ENCODE results near the gene SOX5.

The SOX5 gene

DNA sequence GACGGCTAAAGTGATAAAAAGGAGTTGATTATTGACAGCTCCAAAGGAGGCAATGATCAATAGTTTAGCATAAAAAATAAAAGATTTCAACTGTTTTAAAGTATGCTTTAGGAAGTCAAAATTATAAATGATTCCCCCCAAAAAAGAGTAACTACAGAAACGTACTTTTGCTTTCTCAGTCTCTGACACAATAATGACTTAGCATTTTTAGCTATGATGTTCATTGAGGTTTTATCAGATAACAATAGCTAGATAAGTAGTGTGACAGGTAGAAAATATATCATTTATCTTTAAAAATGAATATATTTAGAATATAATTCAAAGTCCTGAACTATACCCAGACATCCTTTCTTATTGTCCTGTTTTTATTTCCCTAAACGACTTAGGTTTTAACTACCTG is 352.9 kb downstream of the SOX5 start:
- no peak for DNase-seq (ENCODE audit: low read depth)

- no peak for DNase-seq (ENCODE audit: low read depth)
These were observed 361.5 kb downstream of the SOX5 start for GRCh38 chr12:23587833-23588559.

GRCh38 chr12:23585782-23586163 is 363.7 kb downstream of the SOX5 start:
- DNase-seq (ENCODE audit: low read depth) = no peak

DNA sequence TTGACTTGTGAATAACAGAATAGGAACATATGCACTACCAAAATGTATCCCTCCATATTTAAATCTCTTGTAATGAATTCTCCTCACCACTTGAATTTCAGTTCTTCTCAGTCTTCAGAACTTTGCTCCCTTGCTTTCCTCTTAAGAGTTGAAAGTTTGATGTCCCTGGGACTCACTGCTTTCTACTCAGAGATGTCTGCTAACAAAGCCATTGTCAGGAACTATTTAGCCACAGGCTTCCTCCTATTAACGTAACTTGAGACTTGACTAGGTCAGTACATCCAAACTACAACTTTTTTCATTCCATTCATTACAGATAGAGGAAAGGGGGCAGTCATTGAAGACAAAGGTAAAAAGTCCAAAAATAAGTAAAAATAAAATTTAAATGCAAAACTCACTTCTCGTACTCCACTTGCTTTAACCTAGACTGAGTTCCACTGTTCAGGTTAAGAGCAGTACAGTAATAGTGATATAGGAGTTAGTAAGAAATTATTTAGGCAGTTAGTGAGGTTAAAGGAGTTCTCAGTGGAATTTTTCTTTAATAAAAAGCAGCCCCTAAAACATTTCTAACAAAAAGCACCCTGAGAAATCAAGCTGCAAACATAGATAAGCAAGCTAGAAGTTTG is 364.2 kb downstream of the SOX5 start:
- no peak for DNase-seq (ENCODE audit: low read depth)

DNA sequence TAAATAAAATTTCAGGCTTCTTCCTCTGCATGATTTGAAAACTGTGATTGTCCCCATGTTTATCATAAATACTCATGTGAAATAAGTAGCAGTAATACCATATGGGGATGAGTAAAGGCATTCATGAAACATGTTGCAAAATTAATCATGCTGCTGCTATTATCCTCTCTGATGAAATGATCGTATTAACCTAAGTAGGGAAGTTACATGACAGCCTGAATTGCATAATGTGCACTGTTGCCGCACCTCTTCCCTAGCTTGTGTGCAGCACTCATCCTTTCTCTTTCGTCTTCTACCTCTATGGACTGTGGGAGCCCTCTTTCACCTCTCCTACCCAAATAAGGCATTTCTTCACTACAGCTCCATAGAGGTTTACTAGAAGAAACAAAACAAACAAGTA is 367.6 kb downstream of the SOX5 start:
- no peak for DNase-seq (ENCODE audit: low read depth)

GRCh38 chr12:23579257-23579656 is 370.2 kb downstream of the SOX5 start:
- no peak for DNase-seq (ENCODE audit: low read depth)

DNA sequence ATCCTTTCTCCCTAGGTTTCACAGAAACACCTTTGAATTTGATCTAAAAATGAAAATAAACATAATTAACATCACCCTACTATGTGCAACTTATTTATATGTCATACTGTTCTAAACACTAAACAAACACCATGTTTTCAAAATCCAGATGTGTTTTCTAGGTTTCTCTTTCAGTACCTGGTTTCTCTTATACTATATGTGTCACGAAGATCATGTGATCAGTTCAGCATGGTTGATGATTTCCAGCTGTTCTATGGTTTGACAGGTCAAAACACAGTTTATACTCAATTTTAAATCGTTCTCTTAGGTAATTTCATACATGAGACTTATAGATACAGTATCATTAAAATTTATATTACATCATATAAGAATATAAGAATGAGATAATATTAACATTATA is 373.1 kb downstream of the SOX5 start:
- no peak for DNase-seq (ENCODE audit: low read depth)

- DNase-seq (ENCODE audit: low read depth) = no peak
These were observed 380.1 kb downstream of the SOX5 start for GRCh38 chr12:23569356-23569755.

DNA sequence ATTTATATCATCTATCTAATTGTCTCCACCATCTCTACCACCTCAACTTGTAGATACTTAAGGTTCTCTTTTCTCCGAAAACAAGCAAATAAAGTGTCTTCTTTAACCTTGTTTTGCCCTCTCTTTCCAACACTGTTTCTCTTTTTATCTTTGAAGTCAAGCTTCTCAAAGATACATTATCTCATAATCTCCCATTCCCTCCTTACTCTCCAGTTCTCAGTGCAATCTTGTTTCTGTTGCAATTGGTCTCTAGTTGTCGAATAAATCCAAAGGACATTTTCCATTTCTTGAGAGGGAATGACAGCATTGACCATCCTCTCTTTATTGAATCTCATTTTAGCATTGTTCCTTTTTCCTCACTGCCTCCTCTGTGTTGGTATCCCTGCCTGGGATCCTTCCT is 383.3 kb downstream of the SOX5 start:
- no peak for DNase-seq (ENCODE audit: low read depth)

DNA sequence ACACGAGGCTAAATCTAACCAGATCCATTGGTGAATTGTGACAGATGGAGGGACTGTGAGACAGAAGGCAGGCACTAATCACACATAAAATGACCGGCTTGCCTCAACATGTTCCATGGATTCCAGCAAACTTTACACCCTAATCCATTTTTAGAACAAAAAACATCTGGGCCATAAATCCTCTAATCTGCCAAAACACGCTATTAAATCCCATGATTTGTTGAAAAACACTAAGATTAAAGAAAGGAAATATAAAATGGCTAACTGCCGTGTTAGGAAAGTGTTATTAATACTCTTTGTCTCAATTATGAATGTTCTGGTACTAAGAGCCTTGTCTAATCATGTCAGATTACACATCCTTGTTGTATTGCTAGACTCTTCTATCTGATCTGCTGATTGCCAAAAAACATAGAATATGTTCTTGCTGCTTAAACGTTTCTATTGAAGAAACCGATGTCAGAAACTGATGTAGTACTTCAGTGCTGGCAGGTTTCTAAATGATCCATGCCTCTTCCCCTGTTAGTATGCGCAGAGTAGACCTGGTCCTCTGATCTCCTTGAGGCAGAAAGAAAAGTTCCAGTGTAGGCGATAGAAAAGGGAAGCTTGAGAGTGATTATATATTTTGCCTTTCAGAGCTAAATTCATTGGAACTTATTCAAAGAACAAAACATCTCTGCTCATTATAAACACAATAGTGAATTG is 384.9 kb downstream of the SOX5 start:
- no peak for DNase-seq (ENCODE audit: low read depth)

DNA sequence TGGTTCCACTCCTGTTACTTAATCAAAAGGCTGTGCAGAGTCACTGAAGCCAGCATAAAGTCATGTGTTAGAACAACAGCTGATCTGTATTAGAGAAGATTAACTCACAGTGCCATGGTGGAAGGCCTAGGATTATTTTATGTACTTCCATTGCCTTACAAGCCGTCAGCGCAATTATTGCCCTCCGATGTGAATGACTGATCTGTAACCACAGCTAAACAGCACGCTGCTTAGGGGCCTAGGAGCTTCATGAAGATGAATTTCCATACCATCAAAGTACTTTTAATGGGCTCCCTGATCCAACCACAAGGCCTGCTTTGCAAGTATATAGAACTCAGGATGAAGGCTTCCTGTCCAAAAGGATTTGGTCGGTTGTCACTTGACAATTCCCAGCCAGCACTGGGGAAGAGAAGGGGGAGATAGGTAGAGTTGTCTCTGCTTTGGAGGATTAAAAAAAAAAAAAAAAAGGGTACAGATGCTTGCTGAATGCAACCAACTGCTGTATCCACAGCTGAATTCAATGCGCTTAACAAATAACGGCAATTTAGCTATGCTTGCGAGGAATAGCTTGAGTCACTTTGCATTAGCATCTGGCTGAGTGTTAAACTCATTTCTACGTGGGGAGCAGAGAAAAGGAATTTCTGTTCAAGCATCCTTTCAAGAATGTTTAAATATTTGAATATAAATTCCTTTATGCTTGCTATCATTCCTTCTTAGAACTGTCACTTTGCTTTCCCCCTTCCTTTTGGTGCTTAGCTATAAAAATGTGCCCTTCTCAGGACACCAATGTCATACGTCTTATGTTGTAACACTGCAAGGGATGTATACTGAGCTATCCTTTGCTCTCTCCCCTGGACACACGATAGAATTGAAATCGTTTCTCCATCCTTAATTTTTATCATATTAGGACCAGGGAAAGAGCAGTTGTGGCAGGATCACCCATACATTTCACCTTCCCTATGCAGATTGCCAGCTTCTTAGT is 387.8 kb downstream of the SOX5 start:
- DNase-seq (ENCODE audit: low read depth) = no peak

- no peak for DNase-seq (ENCODE audit: low read depth)
These were observed 388.9 kb downstream of the SOX5 start for GRCh38 chr12:23560611-23561010.

GRCh38 chr12:23559268-23559753 is 390.2 kb downstream of the SOX5 start:
- DNase-seq (ENCODE audit: low read depth) = no peak

DNA sequence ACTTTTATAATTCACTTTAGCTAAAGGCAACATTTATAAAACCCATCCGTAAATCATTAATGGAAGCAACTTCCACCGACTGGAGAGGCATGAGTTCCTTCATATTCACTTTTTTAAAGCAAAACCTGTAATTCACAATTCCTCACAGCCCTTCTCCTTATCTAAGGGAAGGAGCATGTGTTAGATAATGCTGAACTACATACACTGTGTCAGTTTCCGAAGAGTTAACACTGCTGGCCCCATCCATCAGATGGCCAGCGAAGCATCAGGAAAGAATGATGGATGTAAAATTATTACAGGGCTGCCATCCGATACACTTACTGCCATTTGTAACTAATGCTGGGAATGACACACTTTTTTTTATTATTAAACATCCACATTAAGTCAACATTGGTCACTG is 392.8 kb downstream of the SOX5 start:
- no peak for DNase-seq (ENCODE audit: low read depth)

DNA sequence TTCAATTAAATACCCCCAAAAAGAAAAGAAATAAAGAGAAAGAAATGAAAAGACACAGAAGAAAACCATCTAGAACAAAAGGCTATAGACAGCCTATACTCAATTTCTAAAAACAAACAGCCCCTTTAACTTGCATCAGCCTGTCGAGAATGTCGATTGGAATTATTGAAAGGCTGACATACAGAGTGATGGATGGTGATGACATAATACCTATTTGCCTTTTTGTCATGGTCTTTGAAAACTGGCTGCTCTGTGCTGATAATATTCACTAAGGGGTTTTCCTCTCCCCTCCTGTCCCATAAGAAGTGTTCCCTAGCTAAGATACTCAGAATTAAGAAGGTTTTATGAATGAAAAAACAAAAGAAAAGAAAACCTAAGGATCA is 393.7 kb downstream of the SOX5 start:
- no peak for DNase-seq (ENCODE audit: low read depth)

GRCh38 chr12:23555180-23555824 is 394.2 kb downstream of the SOX5 start:
- DNase-seq (ENCODE audit: low read depth) = no peak

- no peak for DNase-seq (ENCODE audit: low read depth)
These were observed 397.1 kb downstream of the SOX5 start for GRCh38 chr12:23552417-23552816.

GRCh38 chr12:23550753-23551152 is 398.7 kb downstream of the SOX5 start:
- DNase-seq (ENCODE audit: low read depth) = no peak

DNA sequence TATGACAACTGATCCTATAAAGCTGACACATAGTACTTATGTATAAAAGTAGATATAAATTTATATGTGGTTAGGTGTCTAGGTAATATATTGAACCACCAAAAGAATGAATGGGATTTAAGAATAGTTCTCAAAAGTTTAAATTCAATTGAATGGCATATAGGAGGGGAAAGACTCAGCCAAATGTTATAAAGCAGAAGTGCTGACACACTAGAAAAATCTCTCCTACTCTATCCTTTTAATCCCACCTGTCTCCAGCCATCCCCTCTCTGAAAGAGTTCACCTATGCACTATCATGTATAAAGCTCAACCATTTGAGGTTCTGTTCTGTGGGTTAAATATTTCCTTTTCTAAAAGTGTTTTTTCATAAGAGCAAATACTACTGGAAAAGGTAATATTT is 400.7 kb downstream of the SOX5 start:
- no peak for DNase-seq (ENCODE audit: low read depth)

DNA sequence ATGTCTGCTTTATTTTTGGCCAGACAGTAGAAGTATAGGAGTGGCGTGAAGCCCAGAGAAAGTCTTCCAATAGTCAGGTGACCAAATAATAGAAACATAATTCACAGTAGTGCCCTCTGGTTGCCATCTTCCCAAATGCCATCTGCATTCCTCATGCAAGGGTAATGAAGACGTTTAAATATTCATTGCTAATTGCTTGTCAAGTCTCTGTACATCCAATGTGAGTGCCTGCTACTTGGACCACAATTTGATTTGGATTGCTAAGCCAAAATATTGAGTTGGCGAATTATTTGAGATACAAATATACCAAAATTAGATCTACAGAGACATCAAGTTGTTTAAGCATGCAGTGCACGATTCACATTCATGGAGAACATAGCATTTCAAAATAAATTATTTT is 402.7 kb downstream of the SOX5 start:
- no peak for DNase-seq (ENCODE audit: low read depth)

- no peak for DNase-seq (ENCODE audit: low read depth)
These were observed 405.7 kb downstream of the SOX5 start for GRCh38 chr12:23543767-23544166.

DNA sequence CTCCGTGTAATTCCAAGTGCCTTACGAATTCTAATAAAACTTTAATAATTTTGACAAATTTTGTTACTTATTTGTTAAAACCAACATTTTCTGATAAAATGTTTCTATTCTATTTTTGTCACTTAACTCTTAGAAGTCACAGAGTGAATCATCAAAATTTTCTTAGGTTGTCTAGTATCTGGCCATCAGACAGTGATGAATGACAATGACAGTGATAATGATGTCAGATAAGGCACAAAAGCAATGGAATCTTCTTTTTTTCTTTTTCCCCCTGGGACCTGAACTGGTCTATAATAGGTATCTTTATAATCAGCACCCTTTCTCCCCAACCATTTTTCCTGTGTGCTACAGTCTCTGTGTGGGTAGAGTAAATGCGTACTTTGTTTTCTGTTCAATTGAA is 407.3 kb downstream of the SOX5 start:
- DNase-seq (ENCODE audit: low read depth) = no peak
